GM21526 (cell line): ENCODE data around the gene ZBP1.

Source experiments
- ATAC-seq: cut with Tn5 transposase; IDR thresholded peaks from one replicate; pipeline ENCODE4 v1.9.1; 2021; ENCODE audit warnings: moderate library complexity; ENCODE audit not compliant: unreplicated experiment, low FRiP score

Gene ZBP1

GRCh38 chr20:57658833-57659516 lies 38.7 kb upstream of the ZBP1 start:
- ATAC-seq, result no peak

GRCh38 chr20:57658447-57658832 lies 38.2 kb upstream of the ZBP1 start:
- no peak for ATAC-seq

- ATAC-seq, result no peak
These were observed 37.6 kb upstream of the ZBP1 start for GRCh38 chr20:57657535-57658446.

GRCh38 chr20:57656821-57657534 lies 36.8 kb upstream of the ZBP1 start:
- no peak for ATAC-seq

GRCh38 chr20:57656252-57656820 lies 36.1 kb upstream of the ZBP1 start:
- ATAC-seq, result no peak

GRCh38 chr20:57655809-57656155 lies 35.6 kb upstream of the ZBP1 start:
- ATAC-seq, result no peak

GRCh38 chr20:57654998-57655808 lies 35.0 kb upstream of the ZBP1 start:
- ATAC-seq, result no peak

- no peak for ATAC-seq
These were observed 34.3 kb upstream of the ZBP1 start for GRCh38 chr20:57654363-57654997.

- no peak for ATAC-seq
These were observed 33.7 kb upstream of the ZBP1 start for GRCh38 chr20:57653910-57654309.

GRCh38 chr20:57653546-57653900 lies 33.3 kb upstream of the ZBP1 start:
- no peak for ATAC-seq

- no peak for ATAC-seq
These were observed 32.6 kb upstream of the ZBP1 start for GRCh38 chr20:57652606-57653545.

GRCh38 chr20:57651881-57652605 lies 31.8 kb upstream of the ZBP1 start:
- ATAC-seq, result no peak

GRCh38 chr20:57650756-57651483 lies 30.7 kb upstream of the ZBP1 start:
- ATAC-seq, result no peak

GRCh38 chr20:57650266-57650665 lies 30.0 kb upstream of the ZBP1 start:
- ATAC-seq, result no peak

GRCh38 chr20:57649617-57650015 lies 29.4 kb upstream of the ZBP1 start:
- ATAC-seq, result no peak

- no peak for ATAC-seq
These were observed 28.8 kb upstream of the ZBP1 start for GRCh38 chr20:57648878-57649616.
